Body of pancreas (tissue), 4 donors: ENCODE data around the gene LACTB. TPM values are rescaled to one million over a fixed set of nuclear protein-coding genes. Genes with fewer than 3 reads are reported as not detected.
A peak's percentile ranks its signal among the peaks of the same experiment; 100 is the strongest.

Experiments used
- ATAC-seq: fragments of 150-250 bp; one replicate; pipeline ENCODE4 v1.9.1; 2016
- DNase-seq, 4 donors: peaks; one replicate each; pipeline ENCODE4 v3.0.0-alpha.2; 2019
- H3K27ac ChIP-seq, 4 donors: fragments of 200-600 bp; sonication (generic); 1 replicate in 3 of 4; 2 replicates in 1 of 4; pipeline versions ENCODE4 v1.5.1 to v1.6.1; 2016 to 2019; ENCODE audit warnings: mild to moderate bottlenecking in 1 of 4, mixed read lengths in 1 of 4, moderate library complexity in 1 of 4
- H3K27me3 ChIP-seq, 2 donors: fragments of 200-600 bp; sonication (generic); one replicate each; pipeline ENCODE4 v1.6.0; 2016; ENCODE audit warnings: mild to moderate bottlenecking in 1 of 2
- H3K36me3 ChIP-seq, 2 donors: fragments of 200-600 bp; sonication (generic); replicated peaks in 1 of 2; 2 replicates each; pipeline ENCODE4 v1.5.1; 2016; ENCODE audit warnings: low read depth in 2 of 2; ENCODE audit not compliant: insufficient read depth in 1 of 2
- H3K4me1 ChIP-seq: fragments of 200-600 bp; sonication (generic); one replicate; pipeline ENCODE4 v1.6.0; 2016
- H3K4me3 ChIP-seq, 2 donors: fragments of 200-600 bp; sonication (generic); 1 replicate in 1 of 2; 2 replicates in 1 of 2; pipeline ENCODE4 v1.5.1; 2016 to 2019
- H3K9me3 ChIP-seq, 3 donors: fragments of 200-600 bp; sonication (generic); 1 replicate in 2 of 3; 2 replicates in 1 of 3; pipeline ENCODE4 v1.5.1; 2016
- CTCF ChIP-seq, 7 experiments: fragments of 450-650 bp in 4 of 7; fragments of 200-600 bp in 3 of 7; sonication (generic) in 3 of 7; IDR thresholded peaks; one replicate each; pipeline ENCODE4 v1.5.1; 2016 to 2019; ENCODE audit warnings: antibody characterized with exemption in 7 of 7
- POLR2A ChIP-seq, 3 donors: fragments of 450-650 bp; IDR thresholded peaks; one replicate each; pipeline ENCODE4 v1.6.1; 2016; ENCODE audit warnings: antibody characterized with exemption in 3 of 3, mild to moderate bottlenecking in 2 of 3
- WGBS, 2 donors: methylation state at CpG; one replicate each; pipeline ENCODE4 v1.1.5; 2017; 5-methylcytosine and 5-hydroxymethylcytosine counted together
- intact Hi-C: fragments of 100-400 bp; cut with DNase I; formaldehyde crosslinking; loops from one replicate; pipeline ENCODE4 v1.15.1; 2023
- total RNA-seq, 2 donors: library from RNA; depleted of rRNA; stranded (reverse); fragments of >200 nt; gene quantifications; one replicate each; pipeline ENCODE4 v1.1.0, GENCODE V29; 2016

Gene LACTB
- total RNA-seq, 2 donors from 2014 or later, result 7.6 to 8.6 TPM

- TF ChIP-seq POLR2A (IDR thresholded peaks at IDR 0.05), result no peak
- TF ChIP-seq CTCF (IDR thresholded peaks at IDR 0.05), result no peak
- Histone ChIP-seq H3K4me3 (no peak overlapping the region), H3K27me3 (no peaks in the 10 kb centered on the region), H3K4me1 (peaks cover 16% of the 10 kb centered on the region), H3K27ac (peak overlapping the region in 2 of 4 donors; percentile 14 to 51), H3K9me3 (no peaks in the 10 kb centered on the region), H3K36me3 (peaks cover 0 to 6% of the 10 kb centered on the region in 2 donors)
- no peak for DNase-seq
- WGBS, 2 donors, result 65 to 70% methylated on average over 14 to 17 of the region's 17 CpGs
- intact Hi-C loops, result no loop called here
- no peak for ATAC-seq
Measured at GRCh38 chr15:63075015-63075983, 46.4 kb upstream of the LACTB start.

DNA sequence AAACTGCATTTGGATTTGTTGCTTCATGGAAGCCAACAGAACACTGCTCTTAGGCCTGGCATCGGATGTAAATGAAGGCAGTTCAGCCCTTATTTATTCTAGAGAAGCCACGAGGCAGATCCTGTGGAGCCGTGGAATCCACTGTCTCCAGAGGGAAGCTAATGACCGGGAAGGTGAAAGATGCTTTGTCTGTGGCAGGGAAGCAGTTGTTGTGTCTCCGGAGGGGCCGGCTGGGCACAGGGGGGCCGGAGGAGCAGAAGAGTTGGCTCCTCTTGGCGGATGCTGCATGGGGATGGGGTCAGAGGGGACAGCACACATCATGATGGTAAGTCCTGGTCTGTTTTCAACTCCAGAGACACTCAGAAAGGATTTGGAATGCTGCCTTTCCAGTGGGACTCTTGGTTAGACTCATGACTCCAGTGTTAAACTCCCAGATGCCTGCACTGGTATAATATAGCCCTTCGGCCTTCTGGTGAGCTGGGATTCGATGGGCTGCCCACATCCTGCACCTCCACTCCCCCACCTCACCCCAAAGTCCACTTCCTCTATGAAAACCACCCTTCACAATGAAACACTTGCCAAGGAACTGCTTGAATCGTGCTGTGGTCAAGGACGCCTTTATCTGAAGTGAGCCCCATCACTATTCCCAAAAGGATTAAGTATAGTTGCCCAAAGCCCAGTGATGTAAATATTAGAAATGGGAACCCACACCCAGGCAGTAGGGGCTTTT is 45.5 kb upstream of the LACTB start:
- H3K9me3 ChIP-seq, result no peaks in the 10 kb centered on the region
- peak overlapping the region in 1 of 4 donors; percentile 51 for H3K27ac ChIP-seq
- WGBS, 2 donors, result 56 to 57% methylated on average over 12 of the region's 12 CpGs
- peaks cover 16% of the 10 kb centered on the region for H3K4me1 ChIP-seq
- TF ChIP-seq CTCF (IDR thresholded peaks at IDR 0.05), result no peak
- no peak for TF ChIP-seq POLR2A (IDR thresholded peaks at IDR 0.05)
- no peak overlapping the region for H3K4me3 ChIP-seq
- intact Hi-C loops, result no loop called here
- peaks cover 0 to 2% of the 10 kb centered on the region in 2 donors for H3K36me3 ChIP-seq
- no peaks in the 10 kb centered on the region for H3K27me3 ChIP-seq
- ATAC-seq (no peak), DNase-seq (no peak)

- DNase-seq, result no peak
- 74 to 78% methylated on average over 4 of the region's 4 CpGs for WGBS, 2 donors
- no peak for ATAC-seq
- H3K4me3 ChIP-seq, result no peak overlapping the region
- H3K4me1 ChIP-seq, result peaks cover 16% of the 10 kb centered on the region
- no peaks in the 10 kb centered on the region for H3K9me3 ChIP-seq
- no peak overlapping the region for H3K27ac ChIP-seq
- no peaks in the 10 kb centered on the region for H3K36me3 ChIP-seq
- TF ChIP-seq POLR2A (IDR thresholded peaks at IDR 0.05), result no peak
- no peak for TF ChIP-seq CTCF (IDR thresholded peaks at IDR 0.05)
- intact Hi-C loops, result no loop called here
- H3K27me3 ChIP-seq, result no peaks in the 10 kb centered on the region
Measured at GRCh38 chr15:63076714-63077046, 45.0 kb upstream of the LACTB start.

DNA sequence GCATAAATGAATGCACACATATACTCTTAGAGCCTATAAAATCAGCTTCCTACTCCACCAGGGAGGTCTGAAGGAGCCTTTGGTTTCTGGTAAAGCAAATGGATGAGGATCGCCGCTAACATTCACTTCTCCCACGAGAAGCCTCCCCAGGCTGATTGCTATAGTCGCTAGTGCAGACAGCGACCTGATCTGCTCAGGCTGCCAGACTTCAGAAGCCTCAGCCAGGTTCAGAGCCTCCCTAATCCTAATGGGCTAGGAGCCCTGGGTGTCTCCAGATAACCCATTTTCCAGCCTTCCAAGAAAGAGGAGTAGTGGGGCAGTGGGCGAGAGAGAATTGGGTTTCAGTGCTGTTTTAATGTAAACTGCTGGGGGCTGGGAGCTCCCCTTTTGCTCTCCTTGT is 43.7 kb upstream of the LACTB start:
- WGBS, 2 donors, result 82% methylated on average over 6 of the region's 6 CpGs

More for the DNA sequence above, 43.7 kb upstream of the LACTB start:
- Histone ChIP-seq H3K4me1 (peaks cover 16% of the 10 kb centered on the region), H3K36me3 (no peaks in the 10 kb centered on the region), H3K4me3 (no peak overlapping the region), H3K9me3 (no peaks in the 10 kb centered on the region), H3K27me3 (no peaks in the 10 kb centered on the region), H3K27ac (no peak overlapping the region)
- intact Hi-C loops, result no loop called here
- ATAC-seq (no peak), DNase-seq (no peak)
- no peak for TF ChIP-seq POLR2A (IDR thresholded peaks at IDR 0.05)
- no peak for TF ChIP-seq CTCF (IDR thresholded peaks at IDR 0.05)
